Activated CD4-positive, alpha-beta T cell treated with anti-CD3 and anti-CD28 coated beads, Interleukin-2, amount 10 ng/mL, durations not matched to agents 7 days and 5 days (primary cell): Measurements from ENCODE around the gene NSF. TPM values are rescaled to one million over a fixed set of nuclear protein-coding genes. Genes with fewer than 3 reads are reported as not detected.
"Not testable (repeated sequence)": the region's sequence is repeated elsewhere in the genome, so short reads cannot be mapped to it uniquely, and the experiment has no call there.

Experiments used
- CTCF ChIA-PET: fragments of 350-600 bp; sonication (Branson Sonifier 250); formaldehyde crosslinking; loops from one replicate; lab custom pipeline; 2021; ENCODE audit warnings: antibody characterized with exemption; lab: Charles Lee
- POLR2A ChIA-PET: fragments of 350-600 bp; sonication (Branson Sonifier 250); formaldehyde crosslinking; loops from one replicate; lab custom pipeline; 2021; ENCODE audit warnings: antibody characterized with exemption; lab: Charles Lee
- DNase-seq: peaks from one replicate; pipeline ENCODE4 v3.0.0-alpha.2; 2020
- H3K27ac Mint-ChIP-seq: one replicate; pipeline ENCODE4 v1.8.0; 2021; ENCODE audit warnings: mild to moderate bottlenecking, moderate library complexity, mixed read lengths
- H3K27me3 Mint-ChIP-seq: one replicate; pipeline ENCODE4 v1.8.0; 2021; ENCODE audit warnings: mixed read lengths
- H3K36me3 Mint-ChIP-seq: one replicate; pipeline ENCODE4 v1.8.0; 2021; ENCODE audit warnings: low read depth, mixed read lengths
- H3K4me1 Mint-ChIP-seq: one replicate; pipeline ENCODE4 v1.8.0; 2021; ENCODE audit warnings: mixed read lengths
- H3K4me3 Mint-ChIP-seq: one replicate; pipeline ENCODE4 v1.8.0; 2021; ENCODE audit warnings: mild to moderate bottlenecking, moderate library complexity, mixed read lengths
- H3K9me3 Mint-ChIP-seq: one replicate; pipeline ENCODE4 v1.8.0; 2021; ENCODE audit warnings: mixed read lengths
- total RNA-seq, 2 experiments: library from RNA; stranded (reverse); gene quantifications; one replicate each; pipeline ENCODE4 v1.2.3, GENCODE V29; 2021

Gene NSF
- total RNA-seq, 2 experiments from 2014 or later = 49.4 to 50.9 TPM

GRCh38 chr17:46757588-46757987 lies 167.1 kb downstream of the NSF start:
- H3K27ac Mint-ChIP-seq, H3K4me1 Mint-ChIP-seq, POLR2A ChIA-PET, H3K9me3 Mint-ChIP-seq, CTCF ChIA-PET, H3K27me3 Mint-ChIP-seq, DNase-seq, H3K4me3 Mint-ChIP-seq: not testable (repeated sequence)
- peaks cover 22% of the 10 kb centered on the region for H3K36me3 Mint-ChIP-seq

GRCh38 chr17:46758614-46759013 lies 168.1 kb downstream of the NSF start:
- ChIA-PET CTCF (no interaction called here), POLR2A (no interaction called here)
- Mint-ChIP-seq H3K36me3 (peaks cover 21% of the 10 kb centered on the region), H3K9me3 (no peaks in the 10 kb centered on the region), H3K27ac (no peak overlapping the region), H3K4me1 (peaks cover 3% of the 10 kb centered on the region), H3K27me3 (no peaks in the 10 kb centered on the region), H3K4me3 (no peak overlapping the region)
- no peak for DNase-seq

- ChIA-PET CTCF (no interaction called here), POLR2A (no interaction called here)
- Mint-ChIP-seq H3K27me3 (no peaks in the 10 kb centered on the region), H3K36me3 (peaks cover 19% of the 10 kb centered on the region), H3K4me1 (peaks cover 3% of the 10 kb centered on the region), H3K4me3 (no peak overlapping the region), H3K27ac (no peak overlapping the region), H3K9me3 (no peaks in the 10 kb centered on the region)
- DNase-seq = no peak
Measured at GRCh38 chr17:46759141-46759540, 168.7 kb downstream of the NSF start.

GRCh38 chr17:46763416-46763815 lies 172.9 kb downstream of the NSF start:
- ChIA-PET POLR2A (no interaction called here), CTCF (no interaction called here)
- no peak for DNase-seq
- Mint-ChIP-seq H3K27me3 (peaks cover 8% of the 10 kb centered on the region), H3K27ac (no peak overlapping the region), H3K9me3 (no peaks in the 10 kb centered on the region), H3K36me3 (no peaks in the 10 kb centered on the region), H3K4me3 (no peak overlapping the region), H3K4me1 (no peaks in the 10 kb centered on the region)

- Mint-ChIP-seq H3K4me1 (no peaks in the 10 kb centered on the region), H3K27me3 (peaks cover 13% of the 10 kb centered on the region), H3K4me3 (no peak overlapping the region), H3K27ac (no peak overlapping the region), H3K36me3 (no peaks in the 10 kb centered on the region), H3K9me3 (no peaks in the 10 kb centered on the region)
- DNase-seq = no peak
- CTCF ChIA-PET = no interaction called here
- POLR2A ChIA-PET = no interaction called here
Measured at GRCh38 chr17:46764000-46764708, 173.7 kb downstream of the NSF start.

GRCh38 chr17:46764709-46765401 lies 174.4 kb downstream of the NSF start:
- H3K9me3 Mint-ChIP-seq = no peaks in the 10 kb centered on the region
- H3K4me1 Mint-ChIP-seq = peaks cover 1% of the 10 kb centered on the region
- CTCF ChIA-PET = no interaction called here

GRCh38 chr17:46765453-46765852 lies 175.0 kb downstream of the NSF start:
- Mint-ChIP-seq H3K27me3 (peaks cover 25% of the 10 kb centered on the region), H3K27ac (no peak overlapping the region), H3K4me3 (no peak overlapping the region), H3K4me1 (peaks cover 1% of the 10 kb centered on the region), H3K36me3 (no peaks in the 10 kb centered on the region), H3K9me3 (no peaks in the 10 kb centered on the region)
- no peak for DNase-seq
- ChIA-PET POLR2A (no interaction called here), CTCF (no interaction called here)

More at GRCh38 chr17:46764709-46765401, 174.4 kb downstream of the NSF start:
- no peak for DNase-seq
- no peak overlapping the region for H3K27ac Mint-ChIP-seq
- peaks cover 19% of the 10 kb centered on the region for H3K27me3 Mint-ChIP-seq
- POLR2A ChIA-PET = no interaction called here
- no peak overlapping the region for H3K4me3 Mint-ChIP-seq
- H3K36me3 Mint-ChIP-seq = no peaks in the 10 kb centered on the region

- no peak overlapping the region for H3K4me3 Mint-ChIP-seq
- ChIA-PET CTCF (interaction anchor here (0.6 kb wide), 1 partner anchor 632 kb away, joined by 3 read pairs; no protein-coding TSS in a partner anchor), POLR2A (no interaction called here)
- H3K9me3 Mint-ChIP-seq = no peaks in the 10 kb centered on the region
- peaks cover 30% of the 10 kb centered on the region for H3K27me3 Mint-ChIP-seq
- DNase-seq = no peak
- H3K4me1 Mint-ChIP-seq = peaks cover 3% of the 10 kb centered on the region
- no peak overlapping the region for H3K27ac Mint-ChIP-seq
- H3K36me3 Mint-ChIP-seq = no peaks in the 10 kb centered on the region
Measured at GRCh38 chr17:46766493-46767491, 176.3 kb downstream of the NSF start.

- no peak overlapping the region for H3K4me3 Mint-ChIP-seq
- POLR2A ChIA-PET = no interaction called here
- H3K9me3 Mint-ChIP-seq = no peaks in the 10 kb centered on the region
- no peaks in the 10 kb centered on the region for H3K36me3 Mint-ChIP-seq
- H3K27ac Mint-ChIP-seq = no peak overlapping the region
- peaks cover 38% of the 10 kb centered on the region for H3K27me3 Mint-ChIP-seq
- H3K4me1 Mint-ChIP-seq = peaks cover 16% of the 10 kb centered on the region
- CTCF ChIA-PET = no interaction called here
- DNase-seq = no peak
Measured at GRCh38 chr17:46768540-46768870, 178.0 kb downstream of the NSF start.

- POLR2A ChIA-PET, H3K27ac Mint-ChIP-seq, CTCF ChIA-PET, H3K4me3 Mint-ChIP-seq, H3K9me3 Mint-ChIP-seq, H3K36me3 Mint-ChIP-seq, DNase-seq: not testable (repeated sequence)
- H3K27me3 Mint-ChIP-seq = peaks cover 42% of the 10 kb centered on the region
- peaks cover 16% of the 10 kb centered on the region for H3K4me1 Mint-ChIP-seq
Measured at GRCh38 chr17:46768896-46769295, 178.4 kb downstream of the NSF start.

GRCh38 chr17:46769531-46770438 lies 179.3 kb downstream of the NSF start:
- Mint-ChIP-seq H3K9me3 (no peaks in the 10 kb centered on the region), H3K27ac (no peak overlapping the region), H3K4me1 (peaks cover 16% of the 10 kb centered on the region), H3K27me3 (peaks cover 49% of the 10 kb centered on the region), H3K4me3 (peak overlapping the region; percentile 7), H3K36me3 (no peaks in the 10 kb centered on the region)
- ChIA-PET CTCF (interaction anchor here (0.5 kb wide), 1 partner anchor 1459 kb away, joined by 3 read pairs; no protein-coding TSS in a partner anchor), POLR2A (no interaction called here)
- no peak for DNase-seq

GRCh38 chr17:46770439-46770817 lies 180.0 kb downstream of the NSF start:
- Mint-ChIP-seq H3K27me3 (peaks cover 53% of the 10 kb centered on the region), H3K4me3 (peak overlapping the region; percentile 41), H3K36me3 (no peaks in the 10 kb centered on the region), H3K27ac (no peak overlapping the region), H3K4me1 (peaks cover 16% of the 10 kb centered on the region), H3K9me3 (no peaks in the 10 kb centered on the region)
- CTCF ChIA-PET = no interaction called here
- DNase-seq = no peak
- POLR2A ChIA-PET = no interaction called here
